Esophagus (tissue), 2 donors: ENCODE measurements around the gene TMEM168. TPM values are rescaled to one million over a fixed set of nuclear protein-coding genes. Genes with fewer than 3 reads are reported as not detected.
"Not testable (repeated sequence)": the region's sequence is repeated elsewhere in the genome, so short reads cannot be mapped to it uniquely, and the experiment has no call there.

Experiments used
- H3K27ac ChIP-seq, 2 donors: one replicate each; pipeline ENCODE4 v1.5.1; 2013; ENCODE audit warnings: low read depth in 2 of 2, mild to moderate bottlenecking in 2 of 2, inconsistent platforms in 1 of 2, low read length in 1 of 2, moderate library complexity in 1 of 2
- H3K27me3 ChIP-seq, 2 donors: one replicate each; pipeline ENCODE4 v1.6.1; 2013; ENCODE audit warnings: low read length in 2 of 2, control low read depth in 1 of 2, mild to moderate bottlenecking in 1 of 2; ENCODE audit not compliant: insufficient read depth in 2 of 2, control insufficient read depth in 1 of 2
- H3K36me3 ChIP-seq, 2 donors: one replicate each; pipeline ENCODE4 v1.6.1; 2013; ENCODE audit warnings: low read length in 1 of 2; ENCODE audit not compliant: control insufficient read depth in 2 of 2, insufficient read depth in 2 of 2
- H3K4me1 ChIP-seq, 2 donors: one replicate each; pipeline ENCODE4 v1.6.1; 2013; ENCODE audit warnings: low read length in 1 of 2; ENCODE audit not compliant: control insufficient read depth in 2 of 2, insufficient read depth in 2 of 2
- H3K4me3 ChIP-seq, 2 donors: one replicate each; pipeline ENCODE4 v1.5.1; 2013; ENCODE audit warnings: low read length in 2 of 2, mild to moderate bottlenecking in 2 of 2, low read depth in 1 of 2, moderate library complexity in 1 of 2
- H3K9me3 ChIP-seq, 2 donors: one replicate each; pipeline ENCODE4 v1.6.1; 2013; ENCODE audit warnings: mild to moderate bottlenecking in 2 of 2, low read depth in 1 of 2, low read length in 1 of 2, moderate library complexity in 1 of 2; ENCODE audit not compliant: control insufficient read depth in 2 of 2, insufficient read depth in 1 of 2
- WGBS, 2 donors: extraction: QIAGEN DNeasy Blood & Tissue Kit; methylation state at CpG; one replicate each; pipeline ENCODE4 v1.1.7; 2013; 5-methylcytosine and 5-hydroxymethylcytosine counted together
- polyA plus RNA-seq, 2 donors: library from polyadenylated mRNA; stranded (reverse); fragments of 200-250 nt; gene quantifications; one replicate each; pipeline ENCODE4 v1.2.3, GENCODE V29; 2013
- donor health status: healthy with polysubstance abuse.
- donor health status: Bipolar disorder and iron deficiency.

The TMEM168 gene
- polyA plus RNA-seq, 2 donors: 5.2 to 10.7 TPM

DNA sequence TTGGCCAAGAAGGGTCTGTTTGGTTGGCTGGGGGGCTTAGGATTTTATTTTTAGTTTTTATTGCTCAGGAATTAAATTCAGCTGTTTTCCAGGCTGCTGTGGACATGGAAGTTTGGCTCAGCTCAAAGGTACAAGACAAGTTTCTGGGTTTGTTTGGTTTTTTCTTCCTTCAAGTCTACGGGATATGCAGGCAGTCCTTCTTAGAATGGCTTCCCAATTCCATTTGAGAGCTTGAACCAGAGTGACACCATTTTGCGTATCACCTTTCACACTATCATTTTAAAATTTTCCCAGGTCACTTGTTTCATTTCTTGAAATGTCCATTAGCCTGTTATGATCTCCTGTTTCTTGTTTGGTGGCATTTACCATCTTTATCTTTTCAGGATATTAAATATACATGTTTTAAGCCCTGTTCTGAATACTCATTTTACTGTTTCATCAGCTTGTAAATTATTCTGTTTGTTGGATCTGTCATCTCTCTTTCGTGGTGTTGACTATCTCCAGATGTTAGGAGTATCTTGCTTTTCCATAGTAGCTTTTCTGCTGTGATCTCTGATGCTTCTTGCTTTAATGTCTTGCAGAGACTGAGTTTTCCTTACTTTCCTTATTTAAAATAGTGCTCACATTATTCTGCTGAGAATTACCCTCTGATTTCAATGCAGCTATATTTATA is 9.4 kb upstream of the TMEM168 start:
- no peak overlapping the region for H3K27ac ChIP-seq
- 78 to 80% methylated on average over 3 of the region's 3 CpGs for WGBS, 2 donors
- H3K27me3 ChIP-seq: no peaks in the 10 kb centered on the region
- H3K4me3 ChIP-seq: no peak overlapping the region
- no peaks in the 10 kb centered on the region for H3K9me3 ChIP-seq
- no peaks in the 10 kb centered on the region for H3K4me1 ChIP-seq
- no peaks in the 10 kb centered on the region for H3K36me3 ChIP-seq

DNA sequence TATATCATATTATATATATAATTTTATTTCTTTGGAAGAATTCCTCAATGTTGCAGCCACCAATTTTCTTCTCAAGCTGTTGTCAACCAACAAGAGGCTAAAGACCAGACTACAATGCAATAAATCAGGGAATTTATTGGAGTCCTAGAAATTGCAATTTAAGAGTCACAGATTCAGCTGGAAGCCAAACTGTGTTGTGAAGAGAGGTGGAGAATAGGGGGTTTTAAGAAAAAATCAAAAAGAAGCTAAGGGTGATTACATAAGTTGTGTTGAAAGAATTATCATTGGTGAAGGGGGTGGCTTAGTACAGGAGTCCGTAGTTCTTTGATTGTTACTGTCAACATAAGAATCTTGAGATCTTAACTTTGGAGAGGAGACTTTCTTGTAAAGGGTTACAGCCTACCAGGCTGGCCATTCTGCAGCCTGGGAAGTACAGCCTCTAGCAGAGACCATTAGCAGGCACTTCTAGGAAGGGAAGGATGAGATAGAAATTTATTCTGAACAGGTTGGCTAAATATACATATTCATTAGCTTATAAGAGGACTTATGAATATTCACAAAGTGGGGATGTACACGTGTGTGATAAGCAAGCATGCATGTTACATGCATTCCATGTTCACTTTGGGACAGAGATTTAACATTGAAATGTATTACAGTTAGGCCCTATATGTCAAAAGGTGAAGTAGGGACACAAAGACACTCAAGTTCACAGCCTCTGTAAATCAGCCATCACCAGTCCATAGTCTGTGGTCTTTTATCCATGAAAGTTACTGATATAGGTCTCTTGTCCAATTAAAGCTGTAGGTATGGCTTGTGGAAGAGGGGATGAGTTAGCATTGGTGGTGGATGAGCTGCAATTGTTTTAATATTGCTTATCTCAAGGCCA is 8.3 kb upstream of the TMEM168 start:
- WGBS, 2 donors: 74% methylated on average over 2 of the region's 2 CpGs
- H3K4me3 ChIP-seq: no peak overlapping the region
- H3K27ac ChIP-seq: no peak overlapping the region
- no peaks in the 10 kb centered on the region for H3K9me3 ChIP-seq
- H3K36me3 ChIP-seq: no peaks in the 10 kb centered on the region
- no peaks in the 10 kb centered on the region for H3K27me3 ChIP-seq
- H3K4me1 ChIP-seq: no peaks in the 10 kb centered on the region

DNA sequence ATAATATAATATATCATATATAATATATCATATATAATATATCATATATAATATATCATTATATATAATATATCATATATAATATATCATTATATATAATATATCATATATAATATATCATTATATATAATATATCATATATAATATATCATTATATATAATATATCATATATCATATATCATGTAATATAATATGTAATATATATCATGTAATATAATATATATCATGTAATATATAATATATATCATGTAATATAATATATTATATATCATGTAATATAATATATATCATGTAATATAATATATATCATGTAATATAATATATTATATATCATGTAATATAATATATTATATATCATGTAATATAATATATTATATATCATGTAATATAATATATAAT is 6.4 kb upstream of the TMEM168 start:
- H3K27me3 ChIP-seq, H3K27ac ChIP-seq, H3K4me3 ChIP-seq: not testable (repeated sequence)

DNA sequence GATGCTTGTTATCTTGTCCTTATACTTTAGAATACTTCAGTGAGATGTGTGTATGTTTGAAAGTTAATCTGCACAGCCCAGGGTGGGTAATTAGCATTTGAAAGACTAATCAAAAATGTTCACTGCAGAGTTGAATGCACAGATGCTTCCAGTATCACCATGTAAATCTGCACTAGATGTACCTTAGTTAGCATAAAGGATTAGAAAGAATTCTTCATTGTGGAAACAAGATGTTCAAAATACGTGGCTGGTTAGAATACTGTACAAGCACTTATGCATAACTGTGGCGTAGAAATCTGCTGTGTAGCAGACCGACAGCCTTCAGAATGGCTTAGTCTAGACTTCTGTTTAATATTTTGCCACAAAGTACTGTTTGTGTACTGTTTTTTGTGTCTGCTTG is 2.2 kb upstream of the TMEM168 start:
- 77 to 88% methylated on average over 3 of the region's 3 CpGs for WGBS, 2 donors
- no peaks in the 10 kb centered on the region for H3K36me3 ChIP-seq
- H3K4me3 ChIP-seq: peak overlapping the region in 1 of 2 donors; percentile 51
- no peaks in the 10 kb centered on the region for H3K9me3 ChIP-seq
- H3K27me3 ChIP-seq: no peaks in the 10 kb centered on the region
- H3K4me1 ChIP-seq: no peaks in the 10 kb centered on the region
- H3K27ac ChIP-seq: no peak overlapping the region

More for the DNA sequence above, 6.4 kb upstream of the TMEM168 start:
- H3K9me3 ChIP-seq, H3K36me3 ChIP-seq, H3K4me1 ChIP-seq: not testable (repeated sequence)

GRCh38 chr7:112791465-112792168 is 1.4 kb upstream of the TMEM168 start:
- Histone ChIP-seq H3K4me3 (peak overlapping the region in 1 of 2 donors; percentile 51), H3K9me3 (no peaks in the 10 kb centered on the region), H3K27me3 (no peaks in the 10 kb centered on the region), H3K36me3 (no peaks in the 10 kb centered on the region), H3K4me1 (no peaks in the 10 kb centered on the region), H3K27ac (peak overlapping the region; percentile 52 to 82)
- WGBS, 2 donors: 66 to 77% methylated on average over 15 of the region's 15 CpGs

DNA sequence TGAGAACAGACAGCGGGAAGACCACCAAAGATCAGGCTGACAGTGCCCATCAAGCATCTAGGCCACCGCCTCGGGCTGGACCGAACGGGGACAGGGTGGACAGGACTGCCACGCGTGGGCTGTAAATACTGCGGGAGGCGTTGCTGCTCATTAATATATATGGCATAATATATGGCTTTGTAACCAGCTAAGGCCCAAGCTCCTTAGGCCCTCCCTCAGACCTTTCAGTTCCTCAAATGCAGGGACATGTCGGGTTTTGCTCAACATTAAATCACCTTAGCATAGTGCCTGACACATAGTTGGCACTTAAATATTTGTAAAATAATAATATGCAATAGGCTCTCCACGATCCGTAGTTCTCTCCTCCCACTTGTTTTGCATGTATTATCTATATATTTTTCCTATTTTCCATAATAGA is 402 bp upstream of the TMEM168 start:
- WGBS, 2 donors: 11 to 16% methylated on average over 12 of the region's 12 CpGs
- Histone ChIP-seq H3K9me3 (no peaks in the 10 kb centered on the region), H3K36me3 (no peaks in the 10 kb centered on the region), H3K4me1 (no peaks in the 10 kb centered on the region), H3K27me3 (no peaks in the 10 kb centered on the region), H3K27ac (peak overlapping the region; percentile 94 to 97), H3K4me3 (peak overlapping the region; percentile 77 to 94)

DNA sequence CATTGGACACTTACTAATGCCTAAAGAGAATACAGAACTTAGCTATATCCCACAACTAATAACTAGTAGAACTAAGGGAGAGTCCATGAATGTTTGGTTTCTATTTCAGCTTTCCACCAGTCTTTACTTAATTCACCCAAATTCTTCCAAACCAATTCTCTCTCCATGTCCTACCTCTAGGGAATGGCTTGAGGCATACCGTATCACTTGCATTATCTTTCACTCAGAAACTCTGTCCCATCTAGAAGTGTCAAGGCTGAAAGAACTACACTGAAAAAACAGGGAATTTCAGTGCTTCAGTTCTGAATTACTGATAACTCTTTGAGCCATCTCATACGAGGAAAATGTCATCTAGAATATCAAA is 758 bp downstream of the TMEM168 start:
- peak overlapping the region; percentile 77 to 94 for H3K4me3 ChIP-seq
- WGBS, 2 donors: 0% methylated on average over 2 of the region's 2 CpGs
- no peaks in the 10 kb centered on the region for H3K4me1 ChIP-seq
- no peaks in the 10 kb centered on the region for H3K27me3 ChIP-seq
- H3K9me3 ChIP-seq: no peaks in the 10 kb centered on the region
- no peaks in the 10 kb centered on the region for H3K36me3 ChIP-seq
- H3K27ac ChIP-seq: peak overlapping the region; percentile 94 to 97

DNA sequence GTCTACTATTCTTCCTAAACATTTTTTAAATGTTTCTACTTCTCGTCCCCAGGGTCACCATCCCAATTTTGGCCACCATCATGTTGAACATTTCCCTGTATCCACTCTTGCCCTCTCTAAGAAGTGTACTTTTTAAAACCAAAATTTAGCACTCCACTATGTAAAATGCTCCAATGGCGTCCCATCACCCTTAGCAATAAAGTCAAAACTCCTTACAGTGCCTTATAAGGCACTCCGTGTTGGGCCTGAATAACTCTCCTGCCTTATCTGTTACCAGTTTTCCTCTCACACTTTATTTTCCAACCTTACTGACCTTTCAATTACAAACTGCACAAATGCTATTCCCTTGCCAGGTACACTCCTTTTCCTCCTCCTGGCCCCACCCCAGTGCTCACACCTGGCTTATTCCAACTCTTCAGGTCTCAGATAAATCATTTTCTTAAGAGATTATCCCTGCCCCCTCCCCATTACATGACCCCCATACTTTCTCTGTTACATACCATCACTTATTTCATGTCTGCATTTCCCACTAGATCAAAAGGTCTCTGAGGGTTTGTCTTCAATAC is 1.3 kb downstream of the TMEM168 start:
- 49 to 59% methylated on average over 3 of the region's 3 CpGs for WGBS, 2 donors
- Histone ChIP-seq H3K36me3 (no peaks in the 10 kb centered on the region), H3K4me3 (peak overlapping the region in 1 of 2 donors; percentile 77), H3K9me3 (no peaks in the 10 kb centered on the region), H3K4me1 (no peaks in the 10 kb centered on the region), H3K27me3 (no peaks in the 10 kb centered on the region), H3K27ac (peak overlapping the region; percentile 20 to 44)

GRCh38 chr7:112784603-112785002 is 5.6 kb downstream of the TMEM168 start:
- WGBS, 2 donors: 92 to 96% methylated on average over 6 of the region's 6 CpGs
- peaks cover 0 to 5% of the 10 kb centered on the region in 2 donors for H3K36me3 ChIP-seq
- no peak overlapping the region for H3K4me3 ChIP-seq
- H3K9me3 ChIP-seq: no peaks in the 10 kb centered on the region
- H3K27ac ChIP-seq: no peak overlapping the region
- no peaks in the 10 kb centered on the region for H3K4me1 ChIP-seq
- H3K27me3 ChIP-seq: no peaks in the 10 kb centered on the region
